SK-N-SH (cell line): ENCODE data around the gene BUD23. TPM values are rescaled to one million over a fixed set of nuclear protein-coding genes. Genes with fewer than 3 reads are reported as not detected.

Source experiments
- CTCF ChIP-seq: fragments of 200-600 bp; sonication (generic); IDR thresholded peaks from 2 replicates; pipeline ENCODE4 v1.6.1; 2017; ENCODE audit warnings: antibody characterized with exemption, mild to moderate bottlenecking, moderate library complexity
- ELF1 ChIP-seq: IDR thresholded peaks from 2 replicates; pipeline ENCODE4 v1.4.0; 2012
- EP300 ChIP-seq, 2 experiments: IDR thresholded peaks; 2 replicates each; pipeline versions ENCODE4 v1.4.0 to v1.6.1; 2012; ENCODE audit warnings: borderline replicate concordance in 1 of 2, low read depth in 1 of 2, low read length in 1 of 2
- EZH2phosphoT487 ChIP-seq: fragments of 200-600 bp; sonication (generic); IDR thresholded peaks from 2 replicates; pipeline ENCODE4 v1.6.1; 2017; ENCODE audit warnings: low read depth, mixed run types, mild to moderate bottlenecking, antibody characterized with exemption, moderate library complexity, borderline replicate concordance
- FOSL2 ChIP-seq: IDR thresholded peaks from 2 replicates; pipeline ENCODE4 v1.4.0; 2012; ENCODE audit warnings: low read depth, mild to moderate bottlenecking, moderate library complexity, borderline replicate concordance
- FOXJ3 ChIP-seq: sonication (generic); formaldehyde crosslinking; IDR thresholded peaks from 2 replicates; pipeline ENCODE4 v1.5.1; 2020; ENCODE audit warnings: mild to moderate bottlenecking, missing genetic modification reagents
- IRF3 ChIP-seq: fragments of 150-350 bp; IDR thresholded peaks from 2 replicates; pipeline ENCODE4 v1.6.1; 2016; ENCODE audit warnings: mild to moderate bottlenecking, low read depth, low read length
- JUND ChIP-seq: IDR thresholded peaks from 2 replicates; pipeline ENCODE4 v1.4.0; 2012
- MXI1 ChIP-seq: IDR thresholded peaks from 2 replicates; pipeline ENCODE4 v1.6.1; 2012; ENCODE audit warnings: mild to moderate bottlenecking, low read depth, low read length, improper control_type of control experiment
- NFIC ChIP-seq: IDR thresholded peaks from 2 replicates; pipeline ENCODE4 v1.4.0; 2012; ENCODE audit warnings: borderline replicate concordance
- NRF1 ChIP-seq: IDR thresholded peaks from 2 replicates; pipeline ENCODE4 v1.6.1; 2012; ENCODE audit warnings: low read depth, mild to moderate bottlenecking, low read length
- PBX3 ChIP-seq: IDR thresholded peaks from 2 replicates; pipeline ENCODE4; 2012
- POLR2AphosphoS5 ChIP-seq: IDR thresholded peaks from 2 replicates; pipeline ENCODE4 v1.6.1; 2012; ENCODE audit warnings: low read depth, low read length
- RCOR1 ChIP-seq: fragments of 150-350 bp; IDR thresholded peaks from 2 replicates; pipeline ENCODE4 v1.6.1; 2017; ENCODE audit warnings: antibody characterized with exemption, low read length
- REST ChIP-seq: IDR thresholded peaks from 2 replicates; pipeline ENCODE4 v1.6.1; 2012; ENCODE audit warnings: mild to moderate bottlenecking, low read depth, low read length, moderate library complexity
- RFX5 ChIP-seq: IDR thresholded peaks from 2 replicates; pipeline ENCODE4 v1.6.1; 2012; ENCODE audit warnings: mild to moderate bottlenecking, improper control_type of control experiment, low read length
- USF1 ChIP-seq: IDR thresholded peaks from 2 replicates; pipeline ENCODE4 v1.4.0; 2012; ENCODE audit warnings: low read depth, borderline replicate concordance
- USF2 ChIP-seq: fragments of 150-350 bp; IDR thresholded peaks from 2 replicates; pipeline ENCODE4 v1.6.1; 2017; ENCODE audit warnings: antibody characterized with exemption, low read length, low read depth, borderline replicate concordance
- YY1 ChIP-seq: IDR thresholded peaks from 2 replicates; pipeline ENCODE4 v1.4.0; 2012; ENCODE audit warnings: low read depth, mild to moderate bottlenecking
- polyA plus RNA-seq, 3 experiments: library from polyadenylated mRNA; depleted of rRNA; stranded (reverse); fragments of >200 nt; gene quantifications; 2 replicates each; pipeline ENCODE4 v1.2.3, GENCODE V29; 2012

Gene BUD23
- polyA plus RNA-seq, 1 of the 3 experiments (the other 2 are of a cell fraction): 206 TPM

- TF ChIP-seq CTCF (no peak), REST (peak; percentile 45), USF2 (no peak), PBX3 (peak; percentile 84), RCOR1 (no peak), JUND (peak; percentile 91), FOXJ3 (CRISPR knock-in tag) (no peak), RFX5 (no peak), MXI1 (no peak), IRF3 (no peak), ELF1 (no peak), YY1 (no peak), EP300 (IDR thresholded peaks at IDR 0.05; ENCODE audit: borderline replicate concordance in 1 of 2, low read depth in 1 of 2, low read length in 1 of 2) (no peak; a peak in 2 of 4 replicates), NFIC (peak; percentile 91), USF1 (no peak), FOSL2 (peak; percentile 94), NRF1 (no peak), POLR2AphosphoS5 (peak; percentile 74; the same call in 1 of the 2 replicates), EZH2phosphoT487 (no peak)
Measured at GRCh38 chr7:73715648-73716317, 32.4 kb downstream of the BUD23 start (continued).
